A673 (cell line): Measurements from ENCODE around the gene OXCT2.
"Not testable (repeated sequence)": the region's sequence is repeated elsewhere in the genome, so short reads cannot be mapped to it uniquely, and the experiment has no call there.

Source experiments
- CTCF ChIP-seq: fragments of 300-800, 200-600 bp; sonication (generic); conservative IDR thresholded peaks from 2 replicates; pipeline ENCODE4 v1.5.1; 2017; ENCODE audit warnings: low read depth, mild to moderate bottlenecking, antibody characterized with exemption, low read length, moderate library complexity, mixed read lengths
- EZH2 ChIP-seq: fragments of 200-600 bp; sonication (generic); IDR thresholded peaks from 2 replicates; pipeline ENCODE4 v1.6.1; 2017; ENCODE audit warnings: borderline replicate concordance, low read depth, mild to moderate bottlenecking, mixed read lengths, antibody characterized with exemption, low read length; ENCODE audit not compliant: poor library complexity, severe bottlenecking

GRCh38 chr1:39775676-39776399 lies 4.7 kb upstream of the OXCT2 start:
- TF ChIP-seq CTCF, EZH2: not testable (repeated sequence)
